T-helper 2 cell (primary cell): ENCODE results near the gene OTOGL.

Experiments
- DNase-seq, 5 experiments: peaks; one replicate each; pipeline versions ENCODE4 v3.0.0 to v3.0.0-alpha.2; 2012 to 2022
- total RNA-seq, 2 donors: gene quantifications; one replicate each; lab custom pipeline; 2026; lab: John Stamatoyannopoulos, UW

OTOGL gene, protein sequence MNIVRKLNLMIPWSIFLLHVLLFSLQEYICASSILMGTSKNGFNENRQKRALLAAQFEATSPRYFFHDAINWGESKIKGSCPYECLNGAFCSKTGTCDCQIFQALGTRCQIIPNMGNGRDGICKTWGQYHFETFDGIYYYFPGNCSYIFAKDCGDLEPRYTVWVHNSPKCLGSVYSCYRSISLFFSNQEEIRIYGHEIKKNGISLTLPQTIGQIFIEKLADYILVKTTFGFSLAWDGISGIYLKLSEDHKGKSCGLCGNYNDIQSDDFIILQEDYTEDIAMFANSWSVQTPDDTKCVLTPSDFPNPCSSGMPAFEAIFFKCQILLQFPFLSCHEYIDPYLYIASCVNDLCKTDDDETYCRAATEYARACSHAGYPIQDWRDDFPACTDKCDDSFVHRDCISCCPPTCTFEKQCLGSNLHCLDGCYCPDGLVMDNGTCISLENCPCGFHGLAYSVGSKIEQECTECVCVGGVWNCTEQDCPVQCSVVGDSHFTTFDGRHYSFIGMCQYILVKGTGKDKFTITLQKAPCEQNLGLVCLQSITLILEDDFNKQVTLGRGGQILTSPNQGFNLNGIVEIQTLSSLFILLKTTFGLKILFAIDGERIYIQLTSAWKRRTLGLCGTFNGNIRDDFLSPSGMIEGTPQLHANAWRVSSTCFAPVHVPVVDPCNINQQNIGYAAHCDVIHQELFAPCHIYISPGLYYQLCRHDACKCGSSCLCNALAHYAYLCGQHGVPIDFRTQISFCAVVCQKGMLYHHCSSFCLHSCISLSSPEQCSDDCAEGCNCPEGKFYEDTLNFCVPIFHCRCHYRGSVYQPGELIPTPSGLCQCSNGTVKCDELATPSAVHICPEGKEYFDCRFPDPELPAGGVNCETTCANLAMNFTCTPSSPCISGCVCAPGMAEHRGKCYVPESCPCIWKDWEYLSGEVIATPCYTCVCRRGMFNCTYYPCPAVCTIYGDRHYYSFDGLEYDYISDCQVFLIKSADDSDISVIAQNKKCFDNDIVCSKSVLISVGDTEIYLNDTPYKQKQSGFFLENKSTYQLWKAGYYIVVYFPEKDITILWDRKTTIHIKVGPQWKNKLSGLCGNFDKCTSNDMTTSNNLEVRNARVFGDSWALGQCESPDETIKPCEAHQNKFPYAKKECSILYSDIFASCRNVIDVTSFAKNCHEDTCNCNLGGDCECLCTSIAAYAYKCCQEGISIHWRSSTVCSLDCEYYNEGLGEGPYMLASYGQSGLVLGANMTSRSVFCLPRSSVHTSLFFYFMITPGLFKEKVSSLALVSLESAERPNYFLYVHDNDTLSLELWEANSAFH (N-terminal part only)
- total RNA-seq = 0 to 0.07 reads per million in 2 donors

DNA sequence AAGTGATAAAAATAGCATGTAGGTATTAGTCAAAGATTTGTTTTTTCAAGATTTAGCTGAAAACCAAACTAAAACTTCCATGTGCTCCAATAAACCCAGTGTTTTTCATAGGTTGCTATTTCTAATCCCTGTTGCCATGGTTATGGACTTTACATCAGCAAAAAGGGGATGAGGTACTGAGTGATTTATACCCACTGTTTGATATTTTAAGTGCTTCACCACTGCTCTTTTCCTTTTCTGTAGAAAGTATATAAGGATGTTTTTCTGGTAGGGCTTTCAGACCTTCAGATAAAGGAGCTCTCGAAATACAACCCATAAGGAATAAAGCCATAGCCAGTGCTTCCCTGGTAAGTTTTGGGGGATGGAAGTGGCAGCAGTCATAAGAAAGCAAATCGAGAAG is at the start of gene OTOGL:
OTOGL (plus strand) TSS at position 279 of the 400 bp plus-strand sequence. CDS start 109,895 bp downstream, outside the sequence.
- DNase-seq = no peak

DNA sequence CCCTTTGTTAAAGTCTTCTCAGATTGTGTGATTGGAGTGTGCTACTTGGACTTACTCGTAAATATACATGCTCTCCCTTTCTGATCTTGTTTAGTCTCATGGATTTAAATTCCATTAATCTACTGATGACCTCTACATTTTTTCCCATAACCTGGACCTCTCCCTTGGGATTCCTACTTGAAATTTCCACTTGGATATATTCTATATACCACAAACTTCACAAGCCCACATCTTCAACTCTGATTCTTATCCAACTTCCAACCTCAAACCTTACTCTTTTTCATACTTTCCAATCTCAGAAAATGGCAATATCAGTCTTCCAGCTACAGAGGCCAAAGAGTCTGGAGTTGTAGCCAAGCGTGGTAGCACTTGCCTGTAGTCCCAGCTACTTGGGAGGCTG is 49.1 kb upstream of the OTOGL start:
- DNase-seq = no peak

DNA sequence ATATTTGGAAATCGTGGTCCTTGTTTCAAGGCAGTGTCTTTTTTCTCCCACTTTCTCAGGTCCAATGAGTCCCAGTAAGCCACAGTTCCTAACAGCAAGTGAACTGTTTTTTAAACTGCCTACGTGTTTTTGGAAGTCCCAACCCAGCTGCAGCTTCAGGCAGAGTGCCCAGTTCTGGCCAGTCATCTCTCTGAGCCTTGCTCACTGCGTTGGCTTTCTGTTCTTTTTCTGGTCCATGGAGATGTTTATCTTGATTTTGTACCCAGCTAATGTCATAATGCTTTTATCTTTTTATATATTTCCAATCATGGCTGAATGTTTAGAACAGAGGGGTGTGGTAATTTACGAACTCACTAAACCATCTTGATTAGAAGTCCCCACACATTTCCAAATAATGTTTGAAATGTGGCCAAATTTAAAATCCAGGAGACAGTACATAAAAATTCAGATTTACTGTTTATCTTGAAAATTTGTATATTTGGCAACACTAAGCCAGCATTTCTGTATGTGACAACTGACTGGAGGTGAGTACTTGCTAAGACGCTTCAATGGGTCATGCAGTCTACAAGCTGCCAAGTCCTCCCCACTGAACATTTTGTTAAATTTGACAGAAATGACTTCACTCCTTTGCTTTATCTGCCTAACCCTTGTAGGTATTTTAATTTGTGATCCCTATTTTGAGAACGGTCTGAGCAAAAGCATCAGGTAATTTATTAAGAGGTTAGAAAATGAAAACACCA is 46.1 kb upstream of the OTOGL start:
- DNase-seq = no peak

DNA sequence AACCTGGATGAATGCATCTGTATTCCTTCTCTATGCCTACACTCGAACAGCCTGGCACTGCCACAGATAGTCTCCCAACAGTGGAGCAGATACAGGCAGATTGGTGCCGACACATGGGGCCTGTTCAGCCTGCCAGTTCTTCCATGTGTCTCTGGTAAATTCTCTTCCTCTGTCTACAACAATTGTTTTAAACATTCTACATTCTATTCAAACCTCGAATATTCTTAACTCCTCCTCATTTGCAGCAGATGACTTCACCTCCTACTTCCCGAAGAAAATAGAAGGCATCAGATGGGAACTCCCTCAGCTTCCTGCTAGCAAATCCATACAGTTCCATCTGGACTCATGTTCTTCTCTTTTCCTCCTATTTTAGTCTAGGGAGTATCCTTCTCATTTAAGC is 43.1 kb upstream of the OTOGL start:
- no peak for DNase-seq

DNA sequence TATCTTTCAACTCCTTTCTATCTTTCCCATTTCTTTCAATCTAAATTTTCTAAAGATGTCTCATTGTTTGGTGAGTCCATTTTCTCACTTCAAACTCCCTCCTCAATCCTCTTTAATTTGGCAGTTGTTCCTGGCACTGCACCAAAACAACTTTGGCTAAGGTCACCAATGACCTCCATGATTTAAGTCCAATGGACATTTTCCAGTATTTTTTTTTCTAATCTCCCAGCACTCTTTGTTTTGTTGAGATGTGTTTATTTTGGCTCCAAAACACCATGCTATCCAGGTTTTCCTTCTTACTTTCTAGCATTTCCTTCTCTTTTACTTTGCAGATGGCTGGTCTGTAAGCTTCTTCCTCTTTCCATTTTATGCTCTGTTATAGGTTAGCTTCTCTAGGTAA is 42.5 kb upstream of the OTOGL start:
- no peak for DNase-seq

DNA sequence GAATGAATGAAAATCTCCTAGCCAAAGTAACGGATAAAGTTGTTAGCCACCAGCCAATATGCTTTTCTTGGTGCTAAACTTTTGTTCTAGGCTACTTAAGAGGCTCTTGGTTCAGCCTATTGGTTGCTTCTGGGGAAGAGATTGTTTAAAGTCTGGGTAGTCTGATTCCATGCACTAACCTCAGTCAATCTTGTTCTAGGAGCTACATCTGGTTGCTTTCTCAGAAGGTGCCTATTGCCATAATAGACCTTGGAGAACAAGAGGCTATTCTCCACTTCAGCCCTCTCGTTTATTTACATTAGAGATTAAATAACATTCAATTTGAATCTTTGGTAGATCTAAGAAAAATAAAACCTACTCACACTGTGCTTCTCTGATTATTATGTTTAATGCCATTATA is 40.8 kb upstream of the OTOGL start:
- no peak for DNase-seq

DNA sequence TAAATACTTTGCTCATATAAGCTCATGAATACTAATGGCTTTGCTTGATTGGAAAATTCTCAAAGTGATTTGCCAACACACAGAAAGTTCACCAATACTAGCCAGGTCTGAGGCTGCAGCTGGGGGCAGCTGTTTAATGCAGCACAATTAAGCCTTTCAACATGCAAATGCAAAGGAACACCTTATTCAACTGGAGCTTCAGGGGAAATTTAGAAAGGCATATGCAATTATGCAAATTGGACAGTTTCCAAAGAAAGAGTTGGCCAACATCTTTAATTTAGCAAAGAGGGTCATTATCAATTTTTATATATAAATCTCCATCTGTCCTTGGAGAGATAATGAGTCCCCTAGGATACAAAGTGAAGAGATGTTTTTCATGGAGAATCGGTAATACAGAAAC is 40.2 kb upstream of the OTOGL start:
- no peak for DNase-seq

DNA sequence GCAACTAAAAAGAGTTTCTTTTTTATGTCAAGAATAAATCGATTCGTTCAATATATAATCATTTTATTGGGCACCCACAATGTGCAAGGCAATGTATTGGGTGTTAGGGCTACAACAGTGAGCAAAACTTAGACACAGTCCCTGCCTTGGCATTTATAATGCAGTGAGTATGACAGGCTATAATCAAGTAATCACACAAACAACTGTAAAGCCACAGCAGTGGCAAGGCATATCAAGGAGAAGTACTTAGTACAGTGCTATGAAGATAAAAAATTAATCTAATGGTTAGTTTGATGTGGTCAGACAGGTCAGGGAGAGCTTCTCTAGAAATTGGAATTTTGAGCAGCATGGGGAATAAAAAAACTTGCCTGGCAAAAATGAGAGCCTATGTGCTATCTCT is 39.5 kb upstream of the OTOGL start:
- no peak for DNase-seq

DNA sequence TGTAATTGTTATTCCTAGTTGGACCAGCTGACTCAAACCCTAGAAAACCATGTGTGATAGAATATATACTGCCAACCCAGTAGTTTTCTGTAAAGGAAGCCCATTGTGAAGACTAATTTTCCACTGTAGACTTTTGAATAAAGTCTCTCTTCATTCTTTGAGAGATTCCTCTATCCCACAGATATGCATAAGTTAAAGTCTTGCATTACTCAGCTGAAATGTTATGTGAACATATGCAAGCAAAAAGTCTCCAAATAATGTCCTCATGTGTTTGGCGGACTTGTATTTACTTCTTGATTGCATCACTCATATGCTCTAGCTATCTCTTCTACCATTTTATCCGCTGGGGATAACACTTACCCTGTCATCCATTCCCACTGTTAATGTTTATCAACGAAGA is 35.1 kb upstream of the OTOGL start:
- DNase-seq = no peak

DNA sequence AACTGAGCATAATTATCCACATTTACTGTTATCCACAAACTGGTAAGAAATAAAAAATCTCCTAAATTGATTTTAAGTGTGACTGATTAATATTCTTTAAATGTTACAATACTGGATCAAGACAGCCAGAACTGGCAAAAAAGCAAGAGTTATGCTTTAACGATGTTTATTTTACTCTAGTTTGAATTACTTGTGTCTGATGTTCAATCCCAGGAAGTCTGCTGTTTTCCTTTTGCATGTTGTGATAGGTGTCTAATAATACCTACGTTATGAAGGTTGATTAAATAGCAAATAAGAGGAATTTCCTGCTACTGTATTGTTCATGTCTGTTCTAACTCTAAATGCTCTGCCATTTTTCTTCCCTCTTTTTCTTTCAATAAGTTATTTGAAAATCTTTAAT is 34.4 kb upstream of the OTOGL start:
- no peak for DNase-seq

DNA sequence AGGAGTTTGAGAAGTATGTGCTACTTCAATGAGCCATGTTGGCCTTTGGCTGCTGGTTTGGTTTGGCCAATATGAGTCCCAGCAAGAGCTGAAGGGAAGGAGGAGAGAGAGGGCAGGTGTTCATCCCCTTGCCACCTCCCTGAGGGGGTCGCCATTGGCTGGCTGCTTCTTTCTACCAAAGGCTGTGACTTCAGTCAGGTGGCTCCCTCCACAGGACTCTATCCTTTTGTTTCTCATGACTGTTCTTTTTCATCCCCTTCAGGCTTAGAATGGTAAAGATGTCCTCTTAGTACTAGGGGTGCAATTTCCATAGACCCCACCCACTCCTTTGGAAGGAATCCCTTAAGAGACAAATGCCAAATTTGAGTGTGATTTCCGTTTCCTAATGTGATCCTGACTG is 31.2 kb upstream of the OTOGL start:
- DNase-seq = no peak

DNA sequence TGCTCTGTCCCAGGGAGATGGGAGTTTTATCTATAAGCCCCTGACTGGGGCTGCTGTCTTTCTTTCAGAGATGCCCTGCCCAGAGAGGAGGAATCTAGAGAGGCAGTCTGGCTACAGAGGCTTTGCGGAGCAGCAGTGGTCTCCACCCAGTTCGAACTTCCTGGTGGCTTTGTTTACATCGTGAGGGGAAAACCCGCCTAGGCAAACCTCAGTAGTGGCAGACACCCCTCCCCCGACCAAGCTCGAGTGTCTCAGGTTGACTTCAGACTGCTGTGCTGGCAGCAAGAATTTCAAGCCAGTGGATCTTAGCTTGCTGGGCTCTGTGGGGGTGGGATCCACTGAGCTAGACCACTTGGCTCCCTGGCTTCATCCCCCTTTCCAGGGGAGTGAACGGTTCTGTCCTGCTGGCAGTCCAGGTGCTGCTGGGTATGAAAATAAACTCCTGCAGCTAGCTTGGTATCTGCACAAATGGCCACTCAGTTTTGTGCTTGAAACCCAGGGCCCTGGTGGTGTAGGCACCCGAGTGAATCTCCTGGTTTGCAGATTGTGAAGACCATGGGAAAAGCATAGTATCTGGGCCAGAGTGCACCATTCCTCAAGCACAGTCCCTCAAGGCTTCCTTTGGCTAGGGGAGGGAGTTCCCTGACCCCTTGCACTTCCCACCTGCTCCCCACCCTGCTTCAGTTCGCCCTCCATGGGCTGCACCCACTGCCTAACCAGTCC is 15.3 kb upstream of the OTOGL start:
- peak in 3 of 5 experiments; percentile 12 to 91 (median 61) for DNase-seq

DNA sequence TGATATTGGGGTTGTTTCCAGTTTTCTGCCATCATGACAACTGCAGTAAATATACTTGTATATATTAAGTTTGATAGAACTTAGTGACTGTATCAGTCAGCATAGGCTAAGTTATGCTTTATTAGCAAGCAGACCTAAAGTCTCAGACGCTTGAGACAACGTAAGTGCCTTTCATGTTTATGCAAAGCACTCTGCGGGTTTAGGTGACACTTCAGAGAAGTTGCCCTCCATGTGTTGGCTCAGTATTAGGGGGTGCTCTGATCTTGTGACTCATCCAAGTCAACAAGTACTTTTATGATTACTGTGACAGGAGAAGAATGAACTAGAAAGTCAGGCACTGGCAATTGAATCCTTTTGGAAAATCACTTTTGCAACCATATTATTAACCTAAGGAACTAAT is 13.3 kb upstream of the OTOGL start:
- DNase-seq = no peak

DNA sequence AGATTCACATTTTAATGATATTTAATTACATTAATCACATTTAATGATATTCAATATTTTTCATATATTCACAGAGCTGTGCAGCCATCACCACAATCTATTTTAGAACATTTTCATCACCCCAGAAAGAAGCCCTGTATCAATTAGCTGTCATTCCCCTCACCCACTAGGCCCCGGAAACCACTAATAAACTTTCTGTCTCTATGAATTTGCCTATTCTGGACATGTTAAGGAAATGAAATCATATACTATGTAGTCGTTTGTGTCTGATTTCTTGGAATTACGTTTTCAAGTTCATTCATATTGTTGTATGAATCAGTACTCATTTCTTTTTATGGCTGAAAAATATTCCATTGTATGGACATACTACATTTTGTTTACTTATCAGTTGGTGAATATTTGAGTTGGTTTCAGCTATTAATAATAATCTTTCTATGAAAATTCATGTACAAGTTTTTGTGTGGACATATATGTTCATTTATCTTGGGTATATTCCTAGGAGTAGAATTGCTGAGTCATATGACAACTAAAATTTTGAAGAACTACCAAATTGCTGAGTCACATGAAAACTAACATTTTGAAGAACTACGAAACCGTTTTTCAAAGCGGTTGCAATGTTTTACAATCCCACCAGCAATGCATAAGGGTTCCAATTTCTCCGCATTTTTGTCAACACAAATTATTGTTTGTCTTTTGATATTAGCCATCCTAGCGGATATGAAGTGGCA is 11.7 kb upstream of the OTOGL start:
- peak in 1 of 5 experiments; percentile 25 for DNase-seq

DNA sequence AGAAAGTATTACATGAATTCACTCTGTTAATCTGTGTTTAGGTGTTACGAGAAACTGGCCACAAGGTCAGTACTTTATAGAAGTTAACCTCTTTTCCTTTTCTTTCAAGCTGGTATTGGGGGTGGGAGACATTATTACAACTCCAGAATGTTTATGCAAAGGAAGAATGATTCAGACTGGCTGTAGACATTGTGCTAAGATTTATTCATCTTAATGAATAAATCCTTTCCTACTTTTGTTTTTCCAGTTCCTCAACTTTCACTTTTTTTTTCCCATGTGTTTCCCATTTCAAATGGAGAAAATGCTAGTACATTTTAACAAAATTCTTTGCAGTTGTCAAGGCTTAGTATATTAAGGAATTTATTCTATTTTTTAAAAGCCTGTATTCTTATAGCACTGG is 1.3 kb downstream of the OTOGL start:
- no peak for DNase-seq

DNA sequence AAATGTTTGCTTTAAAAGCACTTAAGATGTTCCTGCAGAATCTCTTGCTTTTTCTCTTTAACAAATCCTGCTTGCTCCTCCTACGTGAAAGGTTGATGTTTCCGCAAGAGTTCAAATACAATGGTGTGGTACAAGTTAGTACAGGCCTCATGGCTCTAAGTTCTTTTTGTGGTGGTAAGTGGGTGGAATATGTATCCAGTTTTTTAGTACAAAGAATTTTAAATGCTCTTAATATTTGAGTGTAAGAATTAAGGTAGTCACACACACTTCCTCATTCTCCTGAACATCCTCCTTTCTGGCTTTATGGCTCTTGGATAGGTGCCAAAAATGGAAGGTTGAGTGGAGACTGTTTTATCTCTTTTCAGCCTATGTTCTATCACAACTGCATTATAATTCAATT is 1.8 kb downstream of the OTOGL start:
- no peak for DNase-seq

DNA sequence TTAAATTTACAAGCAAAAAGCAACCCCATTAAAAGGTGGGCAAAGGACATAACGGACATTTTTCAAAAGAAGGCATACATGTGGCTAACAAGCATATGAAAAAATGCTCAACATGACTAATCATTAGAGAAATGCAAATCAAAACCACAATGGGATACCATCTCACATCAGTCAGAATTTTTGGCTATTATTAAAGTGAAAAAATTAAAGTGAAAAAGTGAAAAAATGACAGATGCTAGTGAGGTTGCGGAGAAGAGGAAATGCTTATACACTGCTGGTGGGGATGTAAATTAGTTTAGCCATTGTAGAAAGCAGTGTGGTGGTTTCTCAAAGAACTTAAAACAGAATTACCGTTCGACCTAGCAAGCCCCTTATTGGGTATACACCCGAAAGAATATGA is 7.9 kb downstream of the OTOGL start:
- DNase-seq = no peak

DNA sequence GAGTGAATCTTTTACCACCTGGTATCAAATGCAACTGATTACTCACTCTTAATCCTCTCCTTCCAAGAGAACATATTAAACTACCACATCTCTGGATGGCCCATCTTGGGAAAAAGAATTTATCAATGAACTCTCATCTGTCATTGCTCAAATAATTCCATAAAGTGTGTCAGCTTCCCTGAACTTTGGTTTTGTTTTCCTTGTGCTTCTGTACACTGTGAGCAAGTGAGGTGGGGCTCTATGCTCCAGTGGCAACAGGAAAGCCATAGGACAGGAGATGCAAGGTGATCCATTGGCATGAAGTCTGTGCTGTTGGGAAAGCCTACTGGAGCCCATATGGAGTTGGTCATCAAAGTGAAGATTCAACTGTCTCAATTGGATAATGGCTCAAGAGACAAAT is 17.4 kb downstream of the OTOGL start:
- no peak for DNase-seq

DNA sequence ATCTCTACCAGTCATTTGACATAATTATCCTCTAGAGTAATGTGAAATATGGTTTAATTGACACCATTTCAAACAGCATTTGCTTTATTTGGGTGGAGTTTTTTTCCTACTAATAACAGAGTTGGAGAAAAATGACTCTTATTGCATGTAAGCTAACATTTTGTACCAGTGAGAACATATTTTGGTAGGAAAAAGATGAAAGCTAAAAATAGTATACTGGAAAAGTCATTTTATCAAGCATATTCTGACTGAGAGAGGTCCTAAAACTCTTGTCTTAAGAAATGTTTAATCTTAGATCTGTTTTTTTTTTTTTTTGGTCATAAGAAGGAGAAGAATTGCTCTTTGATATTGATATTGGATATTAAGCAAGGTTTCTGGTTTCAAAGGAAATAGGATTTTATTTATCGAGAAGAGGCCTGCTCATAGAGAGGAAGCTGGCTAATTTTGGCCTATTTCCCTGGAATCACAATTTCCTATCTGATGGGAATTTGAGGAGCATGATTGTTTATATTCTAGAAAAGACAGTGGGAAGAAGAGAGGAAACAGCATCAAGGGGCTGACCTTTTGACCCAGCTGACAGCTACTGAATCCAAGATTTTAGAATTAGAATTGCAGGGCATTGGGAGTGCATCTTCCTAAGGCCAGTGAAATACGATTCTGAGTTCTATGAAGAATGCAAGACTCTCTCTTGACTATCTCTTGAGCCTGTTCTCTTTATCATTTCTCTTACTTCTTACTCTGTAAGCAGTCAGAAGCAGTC is 19.4 kb downstream of the OTOGL start:
- DNase-seq = no peak

DNA sequence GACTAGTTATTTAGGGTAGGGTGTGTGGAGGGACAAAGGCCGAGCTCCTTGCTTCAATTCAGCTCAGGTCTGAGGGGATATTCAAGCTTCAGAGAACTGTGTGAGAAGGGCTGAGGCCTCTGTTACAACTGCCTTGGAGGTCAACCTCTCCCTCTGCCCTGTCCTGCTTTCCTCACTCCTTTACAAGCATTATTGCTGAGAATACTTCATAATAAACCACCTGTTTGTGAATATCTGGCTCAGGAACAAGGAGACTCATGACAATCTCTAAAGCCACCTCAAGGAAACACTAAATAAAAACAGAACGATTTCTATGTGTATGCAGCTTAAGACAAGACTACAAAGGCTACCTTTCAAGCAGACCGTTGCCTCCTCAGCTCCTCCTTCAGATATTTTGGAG is 21.7 kb downstream of the OTOGL start:
- DNase-seq = no peak
